H1 (cell line): Measurements from ENCODE around the gene PDCD7.

Experiments
- EP300 ChIP-seq, 2 experiments: IDR thresholded peaks; 1 replicate in 1 of 2; 2 replicates in 1 of 2; pipeline ENCODE4 v1.6.1; 2011 to 2012; ENCODE audit warnings: low read depth in 2 of 2, low read length in 2 of 2, mild to moderate bottlenecking in 2 of 2, borderline replicate concordance in 1 of 2, inconsistent platforms in 1 of 2, moderate library complexity in 1 of 2
- POLR2A ChIP-seq, 2 experiments: IDR thresholded peaks; 1 replicate in 1 of 2; 2 replicates in 1 of 2; pipeline ENCODE4 v1.6.1; 2011; ENCODE audit warnings: low read depth in 2 of 2, low read length in 2 of 2, mild to moderate bottlenecking in 2 of 2; ENCODE audit errors: control extremely low read depth in 1 of 2
- POLR2AphosphoS5 ChIP-seq: IDR thresholded peaks from 2 replicates; pipeline ENCODE4 v1.6.1; 2011; ENCODE audit warnings: low read depth, low read length
- RFX5 ChIP-seq: IDR thresholded peaks from 2 replicates; pipeline ENCODE4 v1.6.1; 2011; ENCODE audit warnings: low read depth, low read length, improper control_type of control experiment, borderline replicate concordance
- SRF ChIP-seq: IDR thresholded peaks from 2 replicates; pipeline ENCODE4 v1.6.1; 2011; ENCODE audit warnings: mild to moderate bottlenecking, low read depth, low read length, moderate library complexity
- TF ChIP-seq, protein P1 (sequence below), 3 experiments: IDR thresholded peaks; 1 replicate in 2 of 3; 2 replicates in 1 of 3; pipeline versions ENCODE4 v1.5.1 to v1.6.1; 2011; ENCODE audit warnings: low read length in 3 of 3, mild to moderate bottlenecking in 3 of 3, inconsistent platforms in 2 of 3, low read depth in 1 of 3, moderate library complexity in 1 of 3; ENCODE audit not compliant: insufficient read depth in 1 of 3; ENCODE audit errors: control extremely low read depth in 1 of 3
- TF ChIP-seq, protein P2 (sequence below): IDR thresholded peaks from 2 replicates; pipeline ENCODE4 v1.6.1; 2011; ENCODE audit warnings: low read length, improper control_type of control experiment

DNA sequence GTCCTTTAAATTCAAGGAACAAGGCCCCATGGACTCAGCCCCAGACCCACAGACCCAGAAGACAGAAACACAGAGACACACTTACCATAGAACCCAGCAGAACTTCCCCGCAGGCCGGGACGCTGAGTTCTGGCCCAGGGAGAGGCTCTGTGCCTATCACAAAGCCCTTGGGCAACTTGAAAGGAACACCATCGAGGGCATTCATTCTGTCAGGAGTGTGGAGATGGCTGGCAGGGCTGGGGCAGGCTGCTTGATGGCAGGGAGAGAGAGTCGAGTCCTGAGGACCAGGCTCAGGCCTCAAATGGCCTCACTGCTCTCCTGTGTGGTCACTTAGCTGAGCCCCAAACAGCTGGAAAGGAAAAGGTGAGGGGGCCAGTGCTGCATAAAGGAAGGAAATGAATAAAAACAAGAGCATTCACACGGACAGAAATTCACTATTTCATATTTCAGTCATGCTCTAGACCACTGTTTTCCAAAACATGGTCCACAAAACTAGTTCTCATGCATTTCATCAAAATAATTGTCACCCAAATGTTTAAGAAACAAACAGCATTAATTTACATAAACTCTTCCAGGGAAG is 27.5 kb downstream of the PDCD7 start:
- TF ChIP-seq, protein P1, sequence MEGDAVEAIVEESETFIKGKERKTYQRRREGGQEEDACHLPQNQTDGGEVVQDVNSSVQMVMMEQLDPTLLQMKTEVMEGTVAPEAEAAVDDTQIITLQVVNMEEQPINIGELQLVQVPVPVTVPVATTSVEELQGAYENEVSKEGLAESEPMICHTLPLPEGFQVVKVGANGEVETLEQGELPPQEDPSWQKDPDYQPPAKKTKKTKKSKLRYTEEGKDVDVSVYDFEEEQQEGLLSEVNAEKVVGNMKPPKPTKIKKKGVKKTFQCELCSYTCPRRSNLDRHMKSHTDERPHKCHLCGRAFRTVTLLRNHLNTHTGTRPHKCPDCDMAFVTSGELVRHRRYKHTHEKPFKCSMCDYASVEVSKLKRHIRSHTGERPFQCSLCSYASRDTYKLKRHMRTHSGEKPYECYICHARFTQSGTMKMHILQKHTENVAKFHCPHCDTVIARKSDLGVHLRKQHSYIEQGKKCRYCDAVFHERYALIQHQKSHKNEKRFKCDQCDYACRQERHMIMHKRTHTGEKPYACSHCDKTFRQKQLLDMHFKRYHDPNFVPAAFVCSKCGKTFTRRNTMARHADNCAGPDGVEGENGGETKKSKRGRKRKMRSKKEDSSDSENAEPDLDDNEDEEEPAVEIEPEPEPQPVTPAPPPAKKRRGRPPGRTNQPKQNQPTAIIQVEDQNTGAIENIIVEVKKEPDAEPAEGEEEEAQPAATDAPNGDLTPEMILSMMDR (IDR thresholded peaks at IDR 0.05; ENCODE audit: control extremely low read depth in 1 of 3, insufficient read depth in 1 of 3, low read depth in 1 of 3, low read length in 3 of 3): no peak
- TF ChIP-seq POLR2AphosphoS5 (no peak), POLR2A (IDR thresholded peaks at IDR 0.05; ENCODE audit: control extremely low read depth in 1 of 2, low read depth in 2 of 2, low read length in 2 of 2) (no peak), EP300 (IDR thresholded peaks at IDR 0.05; ENCODE audit: borderline replicate concordance in 1 of 2, low read depth in 2 of 2, low read length in 2 of 2) (no peak), RFX5 (no peak), SRF (no peak)
- TF ChIP-seq, protein P2, sequence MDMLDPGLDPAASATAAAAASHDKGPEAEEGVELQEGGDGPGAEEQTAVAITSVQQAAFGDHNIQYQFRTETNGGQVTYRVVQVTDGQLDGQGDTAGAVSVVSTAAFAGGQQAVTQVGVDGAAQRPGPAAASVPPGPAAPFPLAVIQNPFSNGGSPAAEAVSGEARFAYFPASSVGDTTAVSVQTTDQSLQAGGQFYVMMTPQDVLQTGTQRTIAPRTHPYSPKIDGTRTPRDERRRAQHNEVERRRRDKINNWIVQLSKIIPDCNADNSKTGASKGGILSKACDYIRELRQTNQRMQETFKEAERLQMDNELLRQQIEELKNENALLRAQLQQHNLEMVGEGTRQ: no peak
